Bronchial epithelial cell (primary cell): Measurements from ENCODE around the gene DENND5B. TPM values are rescaled to one million over a fixed set of nuclear protein-coding genes. Genes with fewer than 3 reads are reported as not detected.
"Not testable (repeated sequence)": the region's sequence is repeated elsewhere in the genome, so short reads cannot be mapped to it uniquely, and the experiment has no call there.

Experiments
- DNase-seq: peaks from one replicate; pipeline ENCODE4 v3.0.0-alpha.2; 2010; ENCODE audit warnings: low read depth
- FAIRE-seq: peaks from 2 replicates; lab custom pipeline; 2011; peaks lifted over from hg19 to GRCh38; lab: Jason Lieb, UNC
- H3K27me3 ChIP-seq: 2 replicates; pipeline ENCODE4 v1.5.1; 2011; ENCODE audit warnings: low read length; ENCODE audit not compliant: control insufficient read depth, insufficient read depth
- H3K36me3 ChIP-seq: 2 replicates; pipeline ENCODE4 v1.5.1; 2011; ENCODE audit warnings: low read length; ENCODE audit not compliant: control insufficient read depth, insufficient read depth
- H3K4me3 ChIP-seq: 2 replicates; pipeline ENCODE4 v1.5.1; 2011; ENCODE audit warnings: mild to moderate bottlenecking, low read depth, low read length, control low read depth
- total RNA-seq: library from RNA; depleted of rRNA; stranded (reverse); fragments of >200 nt; gene quantifications from 2 replicates; pipeline ENCODE4 v1.2.1, GENCODE V29; 2014
- TF ChIP-seq, protein P1 (sequence below): IDR thresholded peaks from 2 replicates; pipeline ENCODE4 v1.5.1; 2011; ENCODE audit warnings: mild to moderate bottlenecking, moderate library complexity, low read length, control low read depth, inconsistent platforms; ENCODE audit not compliant: insufficient read depth, severe bottlenecking

The DENND5B gene
- total RNA-seq, 1 donor from 2014 or later: 4.7 TPM

DNA sequence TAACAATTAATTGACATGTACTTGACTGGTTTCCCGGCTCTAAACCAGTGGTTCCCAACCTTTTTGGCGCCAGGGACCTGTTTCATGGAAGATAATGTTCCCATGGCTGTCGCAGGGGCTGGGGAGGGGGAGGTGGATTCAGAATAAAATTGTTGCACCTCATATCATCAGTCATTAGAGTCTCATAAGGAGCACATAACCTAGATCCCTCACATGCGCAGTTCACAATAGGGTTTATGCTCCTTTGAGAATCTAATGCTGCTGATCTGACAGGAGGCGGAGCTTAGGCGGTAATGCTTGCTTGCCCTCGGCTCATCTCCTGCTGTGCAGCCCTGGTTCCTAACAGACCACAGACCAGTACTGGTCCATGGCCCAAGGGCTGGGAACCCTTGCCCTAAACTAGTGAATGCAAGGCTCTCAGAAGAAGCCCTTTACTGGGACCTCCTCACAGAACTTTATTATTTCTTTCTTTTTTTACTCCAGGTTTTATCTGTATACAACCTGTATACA, 178.6 kb downstream of the DENND5B start:
- Histone ChIP-seq H3K36me3 (no peaks in the 10 kb centered on the region), H3K27me3 (no peaks in the 10 kb centered on the region), H3K4me3 (no peak overlapping the region)
- FAIRE-seq: no peak
- DNase-seq: no peak
- TF ChIP-seq, protein P1, sequence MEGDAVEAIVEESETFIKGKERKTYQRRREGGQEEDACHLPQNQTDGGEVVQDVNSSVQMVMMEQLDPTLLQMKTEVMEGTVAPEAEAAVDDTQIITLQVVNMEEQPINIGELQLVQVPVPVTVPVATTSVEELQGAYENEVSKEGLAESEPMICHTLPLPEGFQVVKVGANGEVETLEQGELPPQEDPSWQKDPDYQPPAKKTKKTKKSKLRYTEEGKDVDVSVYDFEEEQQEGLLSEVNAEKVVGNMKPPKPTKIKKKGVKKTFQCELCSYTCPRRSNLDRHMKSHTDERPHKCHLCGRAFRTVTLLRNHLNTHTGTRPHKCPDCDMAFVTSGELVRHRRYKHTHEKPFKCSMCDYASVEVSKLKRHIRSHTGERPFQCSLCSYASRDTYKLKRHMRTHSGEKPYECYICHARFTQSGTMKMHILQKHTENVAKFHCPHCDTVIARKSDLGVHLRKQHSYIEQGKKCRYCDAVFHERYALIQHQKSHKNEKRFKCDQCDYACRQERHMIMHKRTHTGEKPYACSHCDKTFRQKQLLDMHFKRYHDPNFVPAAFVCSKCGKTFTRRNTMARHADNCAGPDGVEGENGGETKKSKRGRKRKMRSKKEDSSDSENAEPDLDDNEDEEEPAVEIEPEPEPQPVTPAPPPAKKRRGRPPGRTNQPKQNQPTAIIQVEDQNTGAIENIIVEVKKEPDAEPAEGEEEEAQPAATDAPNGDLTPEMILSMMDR: no peak

DNA sequence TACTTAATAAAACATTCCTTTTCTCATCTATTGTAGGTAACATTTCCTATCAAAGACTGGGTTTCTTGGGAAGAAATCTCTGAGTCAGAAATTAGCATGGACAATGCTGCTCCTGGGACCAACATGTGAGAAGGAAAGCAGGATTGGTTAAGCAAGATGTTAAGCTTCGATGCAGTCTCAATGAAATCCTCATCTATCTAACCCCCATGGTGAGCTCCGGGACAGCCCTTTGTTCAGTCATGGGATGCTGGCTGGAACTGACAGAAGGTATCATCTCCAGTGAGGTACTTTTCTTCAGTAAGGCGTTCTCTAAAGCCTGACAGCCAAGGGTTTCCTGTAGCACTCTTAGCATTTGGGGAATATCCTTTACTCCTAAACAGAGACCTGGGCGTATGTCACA, 182.2 kb downstream of the DENND5B start:
- TF ChIP-seq, protein P1: no peak
- Histone ChIP-seq H3K27me3 (no peaks in the 10 kb centered on the region), H3K36me3 (no peaks in the 10 kb centered on the region), H3K4me3 (no peak overlapping the region)
- DNase-seq: no peak
- FAIRE-seq: no peak

DNA sequence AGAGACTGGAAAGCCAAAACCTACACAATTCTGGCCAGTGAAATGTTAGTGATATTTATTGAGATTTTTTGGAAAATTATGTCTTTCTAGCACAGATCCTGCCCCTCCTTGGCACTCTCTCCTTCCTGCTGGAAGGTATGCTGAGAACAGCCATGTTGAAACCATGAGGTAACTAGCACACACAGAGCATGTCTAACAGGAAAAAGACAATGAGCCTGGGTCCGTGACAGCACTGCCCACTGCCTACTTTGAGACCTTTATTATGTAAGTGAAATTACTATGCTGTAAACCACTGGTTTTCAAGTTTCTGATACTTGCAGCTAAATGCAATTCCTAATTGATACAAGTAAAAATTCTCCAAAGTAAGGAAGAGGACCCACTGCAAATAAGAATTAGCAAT, 183.4 kb downstream of the DENND5B start:
- Histone ChIP-seq H3K36me3 (no peaks in the 10 kb centered on the region), H3K27me3 (no peaks in the 10 kb centered on the region), H3K4me3 (no peak overlapping the region)
- TF ChIP-seq, protein P1: no peak
- DNase-seq (no peak), FAIRE-seq (no peak)

DNA sequence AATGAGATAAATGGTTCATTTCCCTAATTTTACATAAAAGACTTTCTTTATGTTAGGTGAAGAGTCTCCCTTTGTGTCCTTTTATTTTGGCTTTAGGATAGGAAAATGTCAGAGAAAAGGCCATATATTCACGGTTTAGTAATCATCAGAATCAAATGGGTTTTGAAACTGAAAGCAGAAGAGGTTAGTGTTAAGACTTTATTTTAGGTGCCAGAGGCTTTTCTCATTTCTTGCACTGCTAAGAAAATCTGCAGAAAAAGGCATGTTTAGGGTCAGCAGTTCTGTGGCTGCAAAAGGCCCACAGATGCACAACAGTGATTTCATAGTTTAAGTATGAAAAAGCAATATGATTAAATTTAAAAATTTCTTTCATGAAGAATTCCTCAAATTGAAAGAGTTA, 184.6 kb downstream of the DENND5B start:
- FAIRE-seq: no peak
- no peak for DNase-seq
- TF ChIP-seq, protein P1: no peak
- no peaks in the 10 kb centered on the region for H3K27me3 ChIP-seq
- H3K4me3 ChIP-seq: no peak overlapping the region
- no peaks in the 10 kb centered on the region for H3K36me3 ChIP-seq

DNA sequence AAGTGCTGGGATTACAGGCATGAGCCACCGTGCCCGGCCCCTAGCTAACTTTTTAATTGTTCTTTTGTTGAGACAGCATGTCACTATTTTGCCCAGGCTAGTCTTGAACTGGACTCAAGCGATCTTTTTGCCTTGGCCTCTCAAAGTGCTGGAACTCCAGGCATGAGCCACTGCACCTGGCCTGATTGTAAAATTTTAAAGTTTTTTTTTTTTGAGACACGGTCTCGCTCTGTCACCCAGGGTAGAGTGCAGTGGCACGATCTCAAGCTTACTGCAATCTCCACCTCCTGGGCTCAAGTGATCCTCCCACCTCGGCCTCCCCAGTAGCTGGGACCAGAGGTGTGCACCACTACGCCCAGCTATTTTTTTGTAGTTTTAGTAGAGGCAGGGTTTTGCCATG, 185.9 kb downstream of the DENND5B start:
- Histone ChIP-seq H3K36me3 (no peaks in the 10 kb centered on the region), H3K27me3 (no peaks in the 10 kb centered on the region), H3K4me3 (no peak overlapping the region)
- FAIRE-seq: no peak
- TF ChIP-seq, protein P1: no peak
- no peak for DNase-seq

DNA sequence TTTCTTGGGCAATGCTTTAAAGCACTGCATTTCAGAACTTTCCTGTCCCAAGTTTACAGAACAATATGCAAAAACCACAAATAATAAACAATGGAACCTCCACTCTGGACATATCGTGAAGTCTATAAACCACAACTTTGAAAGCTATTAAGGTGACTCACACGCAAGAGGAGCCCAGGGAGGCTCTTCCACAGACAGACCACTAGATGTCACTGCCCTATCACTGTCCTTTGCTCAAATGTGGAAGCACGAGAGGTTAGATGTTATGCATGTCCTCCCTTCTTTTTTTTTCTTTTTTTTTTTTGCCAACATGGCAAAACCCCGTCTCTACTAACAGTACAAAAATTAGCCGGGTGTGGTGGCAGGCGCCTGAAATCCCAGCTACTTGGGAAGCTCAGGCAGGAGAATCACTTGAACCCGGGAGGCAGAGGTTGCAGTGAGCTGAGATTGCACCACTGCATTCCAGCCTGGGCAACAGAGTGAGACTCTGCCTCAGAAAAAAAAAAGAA, 187.8 kb downstream of the DENND5B start:
- not testable (repeated sequence) for H3K36me3 ChIP-seq, H3K27me3 ChIP-seq, H3K4me3 ChIP-seq
- peak; percentile 82 for DNase-seq
- TF ChIP-seq, protein P1: peak; percentile 87
- peak; percentile 87 for FAIRE-seq
